K562 (cell line): ENCODE data around the gene TFAP2A. TPM values are rescaled to one million over a fixed set of nuclear protein-coding genes. Genes with fewer than 3 reads are reported as not detected.

Source experiments
- GTF2A2 ChIP-seq: IDR thresholded peaks from 2 replicates; pipeline ENCODE4 v1.6.1; 2016; ENCODE audit warnings: mild to moderate bottlenecking, missing genetic modification characterization, missing compliant biosample characterization
- KAT2B ChIP-seq: IDR thresholded peaks from one replicate; pipeline ENCODE4 v1.6.1; 2012; ENCODE audit warnings: low read depth, mild to moderate bottlenecking, control low read depth, inconsistent platforms, low read length, moderate library complexity
- PCBP2 ChIP-seq: fragments of 200-400 bp; formaldehyde crosslinking; IDR thresholded peaks from 2 replicates; pipeline ENCODE4 v1.6.1; 2018; ENCODE audit warnings: low read length, low read depth, mild to moderate bottlenecking, moderate library complexity; ENCODE audit not compliant: poor library complexity, severe bottlenecking
- RCOR1 ChIP-seq, 2 experiments: IDR thresholded peaks; 2 replicates each; pipeline ENCODE4 v1.6.1; 2012; ENCODE audit warnings: low read depth in 2 of 2, low read length in 2 of 2, borderline replicate concordance in 1 of 2, improper control_type of control experiment in 1 of 2
- TBP ChIP-seq: optimal IDR thresholded peaks from 2 replicates; pipeline ENCODE3; 2011; ENCODE audit warnings: low read depth, low read length, improper control_type of control experiment
- ZC3H11A ChIP-seq: IDR thresholded peaks from 2 replicates; pipeline ENCODE4 v1.6.1; 2012; ENCODE audit warnings: low read depth, low read length, improper control_type of control experiment
- ZNF197 ChIP-seq: fragments of 200-800 bp; sonication (Bioruptor generic); IDR thresholded peaks from 2 replicates; pipeline ENCODE4 v1.6.1; 2016; ENCODE audit warnings: low read depth, missing genetic modification characterization, missing compliant biosample characterization
- ZNF212 ChIP-seq: fragments of 450-650 bp; formaldehyde crosslinking; IDR thresholded peaks from 2 replicates; pipeline ENCODE4 v1.4.0; 2020; ENCODE audit warnings: mild to moderate bottlenecking
- ZNF282 ChIP-seq: sonication (generic); formaldehyde crosslinking; IDR thresholded peaks from 2 replicates; pipeline ENCODE4 v1.8.1; 2023; ENCODE audit warnings: missing genetic modification reagents
- ZNF431 ChIP-seq: sonication (generic); formaldehyde crosslinking; IDR thresholded peaks from 2 replicates; pipeline ENCODE4 v1.8.0; 2022; ENCODE audit warnings: mild to moderate bottlenecking, missing genetic modification reagents
- ZNF444 ChIP-seq: fragments of 250-450 bp; sonication (Bioruptor Pico); IDR thresholded peaks from 2 replicates; pipeline ENCODE4 v1.4.0; 2020; ENCODE audit warnings: mild to moderate bottlenecking, moderate library complexity
- polyA plus RNA-seq, 8 experiments: library from polyadenylated mRNA; depleted of rRNA in 4 of 8; stranded (reverse) in 5 of 8; unstranded in 3 of 8; fragments of >200 nt; fragmentation: Nextera tagmentation in 2 of 8; fragmentation: Illumina TruSeq in 1 of 8; extraction: Ambion mirVana in 2 of 8; extraction: Trizol in 1 of 8; gene quantifications; 2 replicates each; pipeline versions ENCODE4 v1.2.1 to v1.2.3, GENCODE V29; 2011 to 2014; ENCODE audit warnings: inconsistent platforms in 1 of 8, missing spikeins in 1 of 8
- total RNA-seq, 7 experiments: library from RNA; depleted of rRNA in 6 of 7; stranded (reverse); fragments of >200 nt in 6 of 7; fragmentation: Illumina TruSeq in 2 of 7; extraction: Trizol in 2 of 7; gene quantifications; 2 replicates each; pipeline versions ENCODE4 v1.2.1 to v1.2.3, GENCODE V29; 2011 to 2021; ENCODE audit warnings: low replicate concordance in 1 of 7
- TF ChIP-seq, protein P1 (sequence below), 2 experiments: fragments of 150-350 bp in 1 of 2; IDR thresholded peaks; 2 replicates each; pipeline ENCODE4 v1.6.1; 2012 to 2016; ENCODE audit warnings: low read depth in 2 of 2, low read length in 2 of 2, mild to moderate bottlenecking in 1 of 2, moderate library complexity in 1 of 2
- TF ChIP-seq, protein P2 (sequence below): IDR thresholded peaks from 3 replicates; pipeline ENCODE4 v1.6.1; 2011; ENCODE audit warnings: borderline replicate concordance, mild to moderate bottlenecking, moderate library complexity; ENCODE audit not compliant: insufficient read length; ENCODE audit errors: extremely low read depth
- TF ChIP-seq, protein P3 (sequence below): fragments of 200-400 bp; formaldehyde crosslinking; IDR thresholded peaks from 2 replicates; pipeline ENCODE4 v1.6.1; 2017; ENCODE audit warnings: mild to moderate bottlenecking, low read depth, low read length, moderate library complexity
- TF ChIP-seq, protein P4 (sequence below): fragments of 450-650 bp; IDR thresholded peaks from 2 replicates; pipeline ENCODE4 v1.6.1; 2016; ENCODE audit warnings: low read depth, mild to moderate bottlenecking, moderate library complexity
- TF ChIP-seq, protein P5 (sequence below): sonication (generic); formaldehyde crosslinking; IDR thresholded peaks from 2 replicates; pipeline ENCODE4 v1.8.1; 2022; ENCODE audit warnings: missing genetic modification reagents

The TFAP2A gene
- total and polyA plus RNA-seq, 9 of the 15 experiments (the other 6 are each of a cell fraction or from before 2014, with no cell fraction given) = 0.14 to 0.53 (median 0.19) TPM; not detected in 1

DNA sequence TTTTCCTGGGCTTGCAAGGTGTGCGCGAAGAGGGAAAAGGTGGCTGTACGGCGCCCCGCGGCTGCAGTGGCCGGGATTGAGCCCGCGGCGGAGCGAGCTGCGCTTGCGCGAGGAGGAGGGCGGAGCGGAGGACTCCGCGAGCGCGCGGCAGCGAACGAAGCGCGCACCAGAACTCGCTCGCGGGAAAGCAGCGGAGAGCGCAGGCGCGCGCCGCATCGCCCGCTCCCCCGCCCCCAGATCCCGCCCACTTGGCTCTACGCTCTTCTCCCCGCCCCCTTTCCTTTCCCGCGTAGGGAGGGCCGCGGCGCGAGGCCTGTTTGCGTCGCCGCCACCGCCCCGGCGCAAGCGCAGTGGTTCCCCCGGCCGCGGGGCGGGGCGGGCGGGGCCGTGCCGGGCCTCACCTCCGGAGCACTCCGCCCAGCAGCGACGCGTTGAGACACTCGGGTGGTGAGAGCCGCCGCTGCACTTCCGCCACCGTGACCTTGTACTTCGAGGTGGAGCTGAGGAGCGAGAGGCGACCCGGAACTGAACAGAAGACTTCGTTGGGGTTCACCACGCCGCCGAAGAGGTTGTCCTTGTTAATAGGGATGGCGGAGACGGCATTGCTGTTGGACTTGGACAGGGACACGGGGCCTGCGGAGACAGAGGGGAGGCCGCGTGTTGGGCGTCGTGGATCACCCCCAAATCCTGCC lies 10.6 kb downstream of the TFAP2A start (continued):
- TF ChIP-seq ZNF197 (CRISPR knock-in tag) = peak; percentile 88; the same call in 1 of the 2 replicates
- peak; percentile 56 for TF ChIP-seq ZNF431
- TF ChIP-seq ZNF444 (CRISPR knock-in tag) = no peak
- TF ChIP-seq, protein P1, sequence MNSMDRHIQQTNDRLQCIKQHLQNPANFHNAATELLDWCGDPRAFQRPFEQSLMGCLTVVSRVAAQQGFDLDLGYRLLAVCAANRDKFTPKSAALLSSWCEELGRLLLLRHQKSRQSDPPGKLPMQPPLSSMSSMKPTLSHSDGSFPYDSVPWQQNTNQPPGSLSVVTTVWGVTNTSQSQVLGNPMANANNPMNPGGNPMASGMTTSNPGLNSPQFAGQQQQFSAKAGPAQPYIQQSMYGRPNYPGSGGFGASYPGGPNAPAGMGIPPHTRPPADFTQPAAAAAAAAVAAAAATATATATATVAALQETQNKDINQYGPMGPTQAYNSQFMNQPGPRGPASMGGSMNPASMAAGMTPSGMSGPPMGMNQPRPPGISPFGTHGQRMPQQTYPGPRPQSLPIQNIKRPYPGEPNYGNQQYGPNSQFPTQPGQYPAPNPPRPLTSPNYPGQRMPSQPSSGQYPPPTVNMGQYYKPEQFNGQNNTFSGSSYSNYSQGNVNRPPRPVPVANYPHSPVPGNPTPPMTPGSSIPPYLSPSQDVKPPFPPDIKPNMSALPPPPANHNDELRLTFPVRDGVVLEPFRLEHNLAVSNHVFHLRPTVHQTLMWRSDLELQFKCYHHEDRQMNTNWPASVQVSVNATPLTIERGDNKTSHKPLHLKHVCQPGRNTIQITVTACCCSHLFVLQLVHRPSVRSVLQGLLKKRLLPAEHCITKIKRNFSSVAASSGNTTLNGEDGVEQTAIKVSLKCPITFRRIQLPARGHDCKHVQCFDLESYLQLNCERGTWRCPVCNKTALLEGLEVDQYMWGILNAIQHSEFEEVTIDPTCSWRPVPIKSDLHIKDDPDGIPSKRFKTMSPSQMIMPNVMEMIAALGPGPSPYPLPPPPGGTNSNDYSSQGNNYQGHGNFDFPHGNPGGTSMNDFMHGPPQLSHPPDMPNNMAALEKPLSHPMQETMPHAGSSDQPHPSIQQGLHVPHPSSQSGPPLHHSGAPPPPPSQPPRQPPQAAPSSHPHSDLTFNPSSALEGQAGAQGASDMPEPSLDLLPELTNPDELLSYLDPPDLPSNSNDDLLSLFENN (IDR thresholded peaks at IDR 0.05; ENCODE audit: low read depth in 2 of 2, low read length in 2 of 2) = peak in 1 of 2 experiments; percentile 40; a peak in 2 of 4 replicates
- TF ChIP-seq, protein P2, sequence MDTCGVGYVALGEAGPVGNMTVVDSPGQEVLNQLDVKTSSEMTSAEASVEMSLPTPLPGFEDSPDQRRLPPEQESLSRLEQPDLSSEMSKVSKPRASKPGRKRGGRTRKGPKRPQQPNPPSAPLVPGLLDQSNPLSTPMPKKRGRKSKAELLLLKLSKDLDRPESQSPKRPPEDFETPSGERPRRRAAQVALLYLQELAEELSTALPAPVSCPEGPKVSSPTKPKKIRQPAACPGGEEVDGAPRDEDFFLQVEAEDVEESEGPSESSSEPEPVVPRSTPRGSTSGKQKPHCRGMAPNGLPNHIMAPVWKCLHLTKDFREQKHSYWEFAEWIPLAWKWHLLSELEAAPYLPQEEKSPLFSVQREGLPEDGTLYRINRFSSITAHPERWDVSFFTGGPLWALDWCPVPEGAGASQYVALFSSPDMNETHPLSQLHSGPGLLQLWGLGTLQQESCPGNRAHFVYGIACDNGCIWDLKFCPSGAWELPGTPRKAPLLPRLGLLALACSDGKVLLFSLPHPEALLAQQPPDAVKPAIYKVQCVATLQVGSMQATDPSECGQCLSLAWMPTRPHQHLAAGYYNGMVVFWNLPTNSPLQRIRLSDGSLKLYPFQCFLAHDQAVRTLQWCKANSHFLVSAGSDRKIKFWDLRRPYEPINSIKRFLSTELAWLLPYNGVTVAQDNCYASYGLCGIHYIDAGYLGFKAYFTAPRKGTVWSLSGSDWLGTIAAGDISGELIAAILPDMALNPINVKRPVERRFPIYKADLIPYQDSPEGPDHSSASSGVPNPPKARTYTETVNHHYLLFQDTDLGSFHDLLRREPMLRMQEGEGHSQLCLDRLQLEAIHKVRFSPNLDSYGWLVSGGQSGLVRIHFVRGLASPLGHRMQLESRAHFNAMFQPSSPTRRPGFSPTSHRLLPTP = no peak
- no peak for TF ChIP-seq PCBP2
- TF ChIP-seq, protein P3, sequence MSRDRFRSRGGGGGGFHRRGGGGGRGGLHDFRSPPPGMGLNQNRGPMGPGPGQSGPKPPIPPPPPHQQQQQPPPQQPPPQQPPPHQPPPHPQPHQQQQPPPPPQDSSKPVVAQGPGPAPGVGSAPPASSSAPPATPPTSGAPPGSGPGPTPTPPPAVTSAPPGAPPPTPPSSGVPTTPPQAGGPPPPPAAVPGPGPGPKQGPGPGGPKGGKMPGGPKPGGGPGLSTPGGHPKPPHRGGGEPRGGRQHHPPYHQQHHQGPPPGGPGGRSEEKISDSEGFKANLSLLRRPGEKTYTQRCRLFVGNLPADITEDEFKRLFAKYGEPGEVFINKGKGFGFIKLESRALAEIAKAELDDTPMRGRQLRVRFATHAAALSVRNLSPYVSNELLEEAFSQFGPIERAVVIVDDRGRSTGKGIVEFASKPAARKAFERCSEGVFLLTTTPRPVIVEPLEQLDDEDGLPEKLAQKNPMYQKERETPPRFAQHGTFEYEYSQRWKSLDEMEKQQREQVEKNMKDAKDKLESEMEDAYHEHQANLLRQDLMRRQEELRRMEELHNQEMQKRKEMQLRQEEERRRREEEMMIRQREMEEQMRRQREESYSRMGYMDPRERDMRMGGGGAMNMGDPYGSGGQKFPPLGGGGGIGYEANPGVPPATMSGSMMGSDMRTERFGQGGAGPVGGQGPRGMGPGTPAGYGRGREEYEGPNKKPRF = no peak
- TF ChIP-seq TBP = peak; percentile 91
- no peak for TF ChIP-seq KAT2B
- peak; percentile 12; the same call in 1 of the 2 replicates for TF ChIP-seq ZNF212
- TF ChIP-seq RCOR1 (IDR thresholded peaks at IDR 0.05; ENCODE audit: borderline replicate concordance in 1 of 2, low read depth in 2 of 2, low read length in 2 of 2) = peak in 1 of 2 experiments; percentile 43; a peak in 2 of 4 replicates
- peak; percentile 82; the same call in 1 of the 2 replicates for TF ChIP-seq GTF2A2 (tag)
- TF ChIP-seq ZNF282 (CRISPR knock-in tag) = 0 out of 2 replicates have a peak, but pooled peaks have one; percentile 52
- TF ChIP-seq, protein P4, sequence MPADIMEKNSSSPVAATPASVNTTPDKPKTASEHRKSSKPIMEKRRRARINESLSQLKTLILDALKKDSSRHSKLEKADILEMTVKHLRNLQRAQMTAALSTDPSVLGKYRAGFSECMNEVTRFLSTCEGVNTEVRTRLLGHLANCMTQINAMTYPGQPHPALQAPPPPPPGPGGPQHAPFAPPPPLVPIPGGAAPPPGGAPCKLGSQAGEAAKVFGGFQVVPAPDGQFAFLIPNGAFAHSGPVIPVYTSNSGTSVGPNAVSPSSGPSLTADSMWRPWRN = no peak
- TF ChIP-seq ZC3H11A = no peak
- TF ChIP-seq, protein P5, sequence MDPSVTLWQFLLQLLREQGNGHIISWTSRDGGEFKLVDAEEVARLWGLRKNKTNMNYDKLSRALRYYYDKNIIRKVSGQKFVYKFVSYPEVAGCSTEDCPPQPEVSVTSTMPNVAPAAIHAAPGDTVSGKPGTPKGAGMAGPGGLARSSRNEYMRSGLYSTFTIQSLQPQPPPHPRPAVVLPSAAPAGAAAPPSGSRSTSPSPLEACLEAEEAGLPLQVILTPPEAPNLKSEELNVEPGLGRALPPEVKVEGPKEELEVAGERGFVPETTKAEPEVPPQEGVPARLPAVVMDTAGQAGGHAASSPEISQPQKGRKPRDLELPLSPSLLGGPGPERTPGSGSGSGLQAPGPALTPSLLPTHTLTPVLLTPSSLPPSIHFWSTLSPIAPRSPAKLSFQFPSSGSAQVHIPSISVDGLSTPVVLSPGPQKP (CRISPR knock-in tag) = no peak
